Gastroesophageal sphincter (tissue), 4 donors: ENCODE data around the gene HOXA7. TPM values are rescaled to one million over a fixed set of nuclear protein-coding genes. Genes with fewer than 3 reads are reported as not detected.

Experiments
- ATAC-seq: fragments of 150-250 bp; one replicate; pipeline ENCODE4 v1.9.1; 2016; ENCODE audit warnings: mild to moderate bottlenecking, moderate library complexity
- H3K27ac ChIP-seq, 4 donors: fragments of 200-600 bp; sonication (generic) in 3 of 4; 1 replicate in 3 of 4; 2 replicates in 1 of 4; pipeline ENCODE4 v1.5.1; 2016 to 2019
- H3K27me3 ChIP-seq: fragments of 200-600 bp; sonication (generic); one replicate; pipeline ENCODE4 v1.5.1; 2019
- H3K36me3 ChIP-seq, 2 donors: fragments of 200-600 bp; sonication (generic); one replicate each; pipeline ENCODE4 v1.5.1; 2019; ENCODE audit warnings: control low read depth in 1 of 2
- H3K4me1 ChIP-seq, 3 donors: fragments of 200-600 bp; sonication (generic); 1 replicate in 2 of 3; 2 replicates in 1 of 3; pipeline ENCODE4 v1.5.1; 2016 to 2019; ENCODE audit warnings: control low read depth in 2 of 3
- H3K4me3 ChIP-seq, 2 donors: fragments of 200-600 bp; sonication (generic); one replicate each; pipeline ENCODE4 v1.5.1; 2019; ENCODE audit warnings: mild to moderate bottlenecking in 1 of 2, moderate library complexity in 1 of 2
- H3K9me3 ChIP-seq, 3 donors: fragments of 200-600 bp; sonication (generic); one replicate each; pipeline ENCODE4 v1.5.1; 2017 to 2019; ENCODE audit warnings: control low read depth in 2 of 3
- EP300 ChIP-seq: sonication (generic); formaldehyde crosslinking; IDR thresholded peaks from one replicate; pipeline ENCODE4 v1.6.1; 2017; ENCODE audit warnings: antibody characterized with exemption, mild to moderate bottlenecking
- POLR2A ChIP-seq, 2 donors: fragments of 450-650 bp; IDR thresholded peaks; one replicate each; pipeline ENCODE4 v1.6.1; 2017; ENCODE audit warnings: antibody characterized with exemption in 2 of 2, mild to moderate bottlenecking in 2 of 2, moderate library complexity in 1 of 2
- POLR2AphosphoS5 ChIP-seq: sonication (generic); formaldehyde crosslinking; IDR thresholded peaks from one replicate; pipeline ENCODE4 v1.6.1; 2017; ENCODE audit warnings: antibody characterized with exemption
- WGBS, 2 donors: methylation state at CpG; one replicate each; pipeline ENCODE4 v1.1.5; 2018; ENCODE audit warnings: low coverage in 1 of 2; 5-methylcytosine and 5-hydroxymethylcytosine counted together
- total RNA-seq, 4 donors: library from RNA; depleted of rRNA; stranded (reverse); fragments of >200 nt; gene quantifications; one replicate each; pipeline ENCODE4 v1.1.0, GENCODE V29; 2016
- TF ChIP-seq, protein P1 (sequence below), 4 experiments: fragments of 200-600 bp in 2 of 4; fragments of 450-650 bp in 2 of 4; sonication (generic) in 1 of 4; IDR thresholded peaks; one replicate each; pipeline ENCODE4 v1.5.1; 2017 to 2019; ENCODE audit warnings: antibody characterized with exemption in 4 of 4, mild to moderate bottlenecking in 2 of 4, moderate library complexity in 2 of 4

HOXA7 gene
- total RNA-seq, 4 donors from 2014 or later, result 0.85 to 5.1 (median 1.4) TPM

DNA sequence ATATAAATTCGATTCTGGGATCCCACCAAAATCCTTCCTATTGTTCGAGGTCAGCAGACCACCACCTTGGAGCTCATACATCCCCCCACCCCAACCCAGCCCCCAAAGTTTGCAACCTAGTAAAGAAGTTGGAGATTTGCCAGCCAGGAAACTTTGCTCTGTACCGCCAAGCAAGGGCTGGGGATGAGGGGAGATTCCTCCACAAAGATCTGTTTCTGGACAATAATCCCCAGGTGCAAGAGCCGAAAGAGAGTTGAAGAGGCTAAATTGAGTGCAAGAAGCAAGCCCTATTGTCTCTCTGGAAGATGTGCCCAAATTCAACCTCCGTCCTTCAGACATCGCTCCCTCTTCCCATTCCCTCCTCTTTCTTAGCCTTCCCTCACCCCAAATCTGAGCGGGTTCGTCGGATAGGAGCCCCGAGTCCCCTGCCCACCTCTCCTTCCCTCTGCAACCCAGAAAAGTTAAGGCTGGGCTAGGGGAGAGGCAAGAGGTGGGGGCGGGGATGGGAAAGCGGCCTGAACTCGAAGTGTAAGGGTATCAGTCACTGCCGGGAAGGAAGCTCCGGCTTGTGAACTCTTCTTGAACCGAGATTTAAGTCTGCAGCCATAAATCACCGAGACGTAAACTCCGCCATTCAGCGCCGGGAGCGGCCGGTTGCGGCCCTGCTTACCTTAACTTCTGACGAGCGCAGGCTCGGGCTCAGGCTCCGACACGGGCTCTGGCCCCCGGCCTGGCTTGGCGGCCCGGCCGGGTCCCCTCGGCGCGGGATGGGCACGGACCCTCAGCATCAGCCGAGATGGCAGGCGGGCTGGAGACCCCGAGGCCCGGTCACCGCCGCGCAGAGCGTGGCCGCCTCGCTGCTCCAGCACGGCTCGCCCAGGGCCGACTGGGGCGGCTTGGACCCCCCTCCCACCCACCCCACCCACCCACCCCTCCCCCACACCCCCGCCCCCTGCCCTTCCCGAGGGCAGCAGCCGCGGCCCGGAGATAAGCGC, 43.2 kb downstream of the HOXA7 start:
- Histone ChIP-seq H3K4me3 (peak overlapping the region; percentile 51 to 79), H3K4me1 (peaks cover 0 to 52% (median 22%) of the 10 kb centered on the region in 3 donors), H3K27me3 (no peaks in the 10 kb centered on the region), H3K27ac (peak overlapping the region; percentile 90 to 99 (median 98)), H3K36me3 (no peaks in the 10 kb centered on the region), H3K9me3 (no peaks in the 10 kb centered on the region)
- ATAC-seq, result peak; percentile 2
- 7 to 10% methylated on average over 3 to 7 of the region's 57 CpGs for WGBS, 2 donors
- peak; percentile 23 to 64 for TF ChIP-seq POLR2A (IDR thresholded peaks at IDR 0.05)
- peak; percentile 90 for TF ChIP-seq POLR2AphosphoS5
- TF ChIP-seq, protein P1, sequence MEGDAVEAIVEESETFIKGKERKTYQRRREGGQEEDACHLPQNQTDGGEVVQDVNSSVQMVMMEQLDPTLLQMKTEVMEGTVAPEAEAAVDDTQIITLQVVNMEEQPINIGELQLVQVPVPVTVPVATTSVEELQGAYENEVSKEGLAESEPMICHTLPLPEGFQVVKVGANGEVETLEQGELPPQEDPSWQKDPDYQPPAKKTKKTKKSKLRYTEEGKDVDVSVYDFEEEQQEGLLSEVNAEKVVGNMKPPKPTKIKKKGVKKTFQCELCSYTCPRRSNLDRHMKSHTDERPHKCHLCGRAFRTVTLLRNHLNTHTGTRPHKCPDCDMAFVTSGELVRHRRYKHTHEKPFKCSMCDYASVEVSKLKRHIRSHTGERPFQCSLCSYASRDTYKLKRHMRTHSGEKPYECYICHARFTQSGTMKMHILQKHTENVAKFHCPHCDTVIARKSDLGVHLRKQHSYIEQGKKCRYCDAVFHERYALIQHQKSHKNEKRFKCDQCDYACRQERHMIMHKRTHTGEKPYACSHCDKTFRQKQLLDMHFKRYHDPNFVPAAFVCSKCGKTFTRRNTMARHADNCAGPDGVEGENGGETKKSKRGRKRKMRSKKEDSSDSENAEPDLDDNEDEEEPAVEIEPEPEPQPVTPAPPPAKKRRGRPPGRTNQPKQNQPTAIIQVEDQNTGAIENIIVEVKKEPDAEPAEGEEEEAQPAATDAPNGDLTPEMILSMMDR (IDR thresholded peaks at IDR 0.05), result no peak
- no peak for TF ChIP-seq EP300

DNA sequence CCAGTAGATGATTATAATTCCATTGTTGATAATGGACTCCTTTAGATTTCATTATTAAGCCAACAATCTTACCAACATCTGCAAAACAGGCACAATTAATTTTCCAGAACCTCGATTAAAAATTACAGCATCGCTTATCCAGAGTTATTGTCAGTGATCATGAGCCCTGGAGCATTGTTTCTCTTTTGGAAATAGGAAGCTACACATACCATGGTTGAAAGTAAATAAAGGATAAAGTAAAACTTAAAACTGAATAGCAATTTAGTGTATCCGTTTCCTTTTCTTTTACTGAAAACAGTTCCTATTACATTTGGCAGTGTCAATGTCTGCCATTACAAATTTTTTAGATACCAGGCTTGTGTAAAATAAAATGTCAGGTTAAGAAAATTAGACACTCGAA, 44.1 kb downstream of the HOXA7 start:
- TF ChIP-seq EP300, result no peak
- H3K27me3 ChIP-seq, result no peaks in the 10 kb centered on the region
- H3K27ac ChIP-seq, result peak overlapping the region; percentile 94 to 99 (median 98)
- ATAC-seq, result no peak
- WGBS, 2 donors, result 10 to 12% methylated on average over 4 of the region's 4 CpGs
- H3K4me3 ChIP-seq, result peak overlapping the region in 1 of 2 donors; percentile 79
- peaks cover 0 to 50% (median 21%) of the 10 kb centered on the region in 3 donors for H3K4me1 ChIP-seq
- H3K36me3 ChIP-seq, result no peaks in the 10 kb centered on the region
- H3K9me3 ChIP-seq, result no peaks in the 10 kb centered on the region

DNA sequence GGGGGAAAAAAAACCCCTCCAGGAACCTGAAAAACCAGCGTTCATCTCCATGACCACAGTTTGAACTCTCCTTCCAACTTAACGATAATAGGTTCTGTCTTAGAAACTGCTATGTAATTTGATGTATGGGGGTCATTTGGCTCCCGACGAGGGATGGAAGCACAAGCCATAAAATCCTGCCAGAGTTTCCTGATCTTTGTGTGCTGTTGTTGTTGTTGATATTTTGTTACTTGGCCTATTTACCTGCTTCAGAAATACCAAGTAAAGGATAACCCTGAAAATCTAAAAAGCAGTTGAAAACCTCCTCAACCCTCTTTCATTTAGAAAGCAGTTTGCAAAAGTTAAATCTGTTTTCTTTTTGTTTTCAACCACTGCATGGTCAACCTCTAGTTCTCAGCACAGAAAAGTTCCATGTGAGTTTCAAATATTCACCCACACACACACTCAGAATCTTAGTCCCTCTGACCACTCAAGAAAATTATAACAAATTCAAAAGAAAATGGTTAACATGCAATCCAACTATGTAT, 44.7 kb downstream of the HOXA7 start:
- ATAC-seq, result no peak
- Histone ChIP-seq H3K9me3 (no peaks in the 10 kb centered on the region), H3K4me1 (peaks cover 0 to 56% (median 21%) of the 10 kb centered on the region in 3 donors), H3K4me3 (peak overlapping the region in 1 of 2 donors; percentile 79), H3K36me3 (no peaks in the 10 kb centered on the region), H3K27me3 (no peaks in the 10 kb centered on the region), H3K27ac (peak overlapping the region; percentile 94 to 99 (median 98))
- TF ChIP-seq, protein P1 (IDR thresholded peaks at IDR 0.05), result no peak
- no peak for TF ChIP-seq POLR2A (IDR thresholded peaks at IDR 0.05)
- TF ChIP-seq POLR2AphosphoS5, result no peak
- no peak for TF ChIP-seq EP300
- WGBS, 2 donors, result 3 to 6% methylated on average over 4 of the region's 4 CpGs

DNA sequence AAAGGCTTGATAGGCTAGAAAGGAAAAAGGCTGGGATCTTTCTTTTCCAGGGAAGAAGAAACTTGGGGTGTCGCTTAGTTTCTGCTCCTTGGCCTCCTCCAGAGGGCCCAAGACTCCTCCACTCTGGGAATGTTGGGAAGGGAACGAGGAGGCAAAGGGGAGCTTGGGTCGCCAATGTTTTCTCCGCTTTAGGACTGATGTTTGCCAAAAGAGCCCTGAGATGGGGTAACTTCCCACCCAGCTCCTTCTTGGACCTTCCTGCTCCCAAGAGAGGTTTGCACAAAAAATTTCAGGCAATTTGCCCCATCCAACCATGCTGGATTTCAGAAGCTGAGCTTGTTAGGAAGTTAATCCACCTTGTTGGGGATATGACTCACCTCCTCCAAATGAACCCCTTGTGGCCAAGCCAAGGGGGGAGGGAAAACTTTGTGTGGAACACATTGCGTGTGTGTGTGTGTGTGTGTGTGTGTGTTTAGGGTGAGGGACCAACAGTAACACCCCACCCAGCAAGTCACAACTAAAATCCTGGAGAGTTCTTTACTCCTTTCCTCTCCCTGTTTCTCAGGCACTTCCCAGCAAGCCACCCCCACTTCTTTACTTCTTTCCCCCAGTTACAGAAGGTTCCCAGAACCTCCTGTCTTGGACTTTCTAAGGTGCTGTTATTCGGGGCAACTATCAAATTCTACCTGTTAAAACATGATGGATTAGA, 45.3 kb downstream of the HOXA7 start:
- 0% methylated on average over 3 to 5 of the region's 6 CpGs for WGBS, 2 donors
- TF ChIP-seq EP300, result no peak
- TF ChIP-seq POLR2AphosphoS5, result peak; percentile 84
- TF ChIP-seq, protein P1 (IDR thresholded peaks at IDR 0.05), result peak in 1 of 4 experiments; percentile 9
- no peak for TF ChIP-seq POLR2A (IDR thresholded peaks at IDR 0.05)
- Histone ChIP-seq H3K9me3 (no peaks in the 10 kb centered on the region), H3K27me3 (no peaks in the 10 kb centered on the region), H3K36me3 (no peaks in the 10 kb centered on the region), H3K4me3 (peak overlapping the region; percentile 1 to 79), H3K27ac (peak overlapping the region; percentile 94 to 99 (median 98)), H3K4me1 (peaks cover 0 to 61% (median 21%) of the 10 kb centered on the region in 3 donors)
- peak; percentile 30 for ATAC-seq
